Measurements from ENCODE around the gene NTPCR.

NTPCR gene

DNA sequence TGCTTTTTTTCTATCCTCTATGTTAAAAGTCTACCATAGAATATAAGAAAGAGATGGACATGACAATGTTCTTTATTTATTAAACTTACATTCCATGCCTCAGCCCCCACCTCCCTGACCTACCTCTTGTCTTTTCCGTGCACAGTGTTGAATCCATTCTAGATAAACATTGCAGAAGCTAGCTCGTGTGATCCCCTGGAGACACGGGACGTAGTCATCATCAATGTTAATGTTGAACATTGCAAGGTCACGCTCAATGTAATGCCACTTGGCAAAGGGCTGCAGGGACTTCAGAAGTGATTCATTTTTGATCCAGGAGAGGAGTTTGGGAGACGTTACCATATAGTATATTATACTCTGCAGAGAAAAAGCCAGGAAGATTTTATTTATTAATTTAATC, 66.4 kb downstream of the NTPCR start:
- no peak for TF ChIP-seq ZNF274 (IDR thresholded peaks at IDR 0.05; ENCODE audit: low read depth, low read length)
- H3K4me3 ChIP-seq (ENCODE audit: low read length): no peak overlapping the region

DNA sequence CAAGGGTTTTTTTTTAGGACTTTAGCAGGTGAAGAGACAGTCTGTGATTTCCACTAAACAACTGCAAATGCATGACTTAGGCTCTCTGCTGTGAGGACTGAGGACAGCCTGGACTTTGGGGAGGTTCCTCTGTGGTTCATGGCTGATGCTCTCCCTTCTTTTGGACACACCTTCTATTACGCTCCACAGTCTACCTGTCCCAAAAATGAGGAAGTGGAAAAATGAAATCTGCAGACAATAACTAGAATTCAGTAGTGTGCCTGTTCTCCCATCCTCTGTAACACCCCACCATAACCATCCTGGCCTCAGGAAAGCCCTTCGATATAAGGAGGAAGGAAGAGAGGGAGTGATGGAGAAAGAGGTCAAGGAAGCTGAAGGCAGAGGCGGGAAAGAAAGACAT, 68.7 kb downstream of the NTPCR start:
- no peak overlapping the region for H3K4me3 ChIP-seq (ENCODE audit: low read length)
- TF ChIP-seq ZNF274 (IDR thresholded peaks at IDR 0.05; ENCODE audit: low read depth, low read length): no peak

DNA sequence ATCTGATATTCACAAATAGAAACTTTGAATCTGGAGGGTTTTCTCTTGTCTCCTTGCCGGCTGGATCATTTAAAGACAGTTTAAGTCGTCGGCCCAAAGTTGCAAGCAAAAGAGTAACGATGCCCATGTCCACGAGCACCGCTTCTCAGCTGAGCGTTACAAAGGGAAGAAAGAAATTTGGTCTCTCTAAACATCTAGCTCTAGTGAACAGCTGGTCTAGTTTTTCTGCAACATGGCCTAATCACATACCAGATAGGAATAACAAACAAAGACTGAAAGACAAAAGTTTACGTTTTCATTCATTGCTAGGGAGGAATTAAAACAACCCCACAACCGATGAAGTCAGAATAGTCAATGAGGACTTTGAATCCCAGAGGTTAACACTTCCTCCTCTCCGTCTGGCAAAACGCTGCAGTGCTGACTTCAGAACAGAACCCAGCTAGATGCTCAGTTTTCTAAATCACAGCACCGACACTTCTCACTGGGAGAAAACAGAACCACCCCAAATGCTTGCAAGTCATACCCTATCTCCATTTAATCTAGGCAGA, 69.4 kb downstream of the NTPCR start:
- no peak overlapping the region for H3K4me3 ChIP-seq (ENCODE audit: low read length)
- no peak for TF ChIP-seq ZNF274 (IDR thresholded peaks at IDR 0.05; ENCODE audit: low read depth, low read length)

DNA sequence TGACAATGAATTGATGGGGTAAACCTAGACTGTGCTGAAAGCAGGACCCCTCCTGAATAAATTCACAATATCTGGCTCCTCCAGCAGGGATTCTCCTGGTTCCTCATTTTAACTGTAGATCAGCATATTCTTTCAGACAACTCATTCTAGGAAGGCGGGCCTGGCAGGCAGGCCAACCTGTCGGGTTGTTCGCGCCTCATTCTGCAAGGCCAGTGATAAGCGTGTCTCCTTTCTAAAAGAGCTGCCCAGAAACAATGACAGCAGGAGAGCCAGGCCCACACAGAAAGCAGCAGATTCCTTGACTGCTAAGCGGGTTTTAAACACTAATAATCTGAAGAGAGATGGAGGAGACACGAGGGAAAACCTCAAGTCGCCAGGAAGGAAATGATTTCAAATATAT, 70.0 kb downstream of the NTPCR start:
- no peak for TF ChIP-seq ZNF274 (IDR thresholded peaks at IDR 0.05; ENCODE audit: low read depth, low read length)
- H3K4me3 ChIP-seq (ENCODE audit: low read length): no peak overlapping the region

DNA sequence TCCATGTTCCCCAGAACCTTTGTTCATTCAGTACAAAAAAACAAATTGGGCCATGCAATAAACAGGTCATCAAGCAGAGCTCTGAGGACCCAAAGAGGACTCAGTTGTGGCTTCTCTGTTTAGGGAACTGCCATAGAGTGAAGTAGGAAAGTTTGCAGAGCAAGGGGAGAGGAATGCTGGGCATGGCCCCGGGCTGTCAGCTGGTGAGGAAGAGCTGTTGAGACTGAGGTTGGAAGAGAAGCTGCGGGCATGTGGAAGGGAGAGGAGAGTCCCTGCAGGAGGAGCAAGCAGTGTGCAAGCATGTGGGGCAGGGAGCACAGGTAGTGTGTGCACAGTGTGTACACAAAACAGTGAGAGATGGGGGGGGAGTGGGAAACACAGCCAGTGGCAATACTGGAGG, 71.8 kb downstream of the NTPCR start:
- no peak overlapping the region for H3K4me3 ChIP-seq (ENCODE audit: low read length)
- TF ChIP-seq ZNF274 (IDR thresholded peaks at IDR 0.05; ENCODE audit: low read depth, low read length): no peak

DNA sequence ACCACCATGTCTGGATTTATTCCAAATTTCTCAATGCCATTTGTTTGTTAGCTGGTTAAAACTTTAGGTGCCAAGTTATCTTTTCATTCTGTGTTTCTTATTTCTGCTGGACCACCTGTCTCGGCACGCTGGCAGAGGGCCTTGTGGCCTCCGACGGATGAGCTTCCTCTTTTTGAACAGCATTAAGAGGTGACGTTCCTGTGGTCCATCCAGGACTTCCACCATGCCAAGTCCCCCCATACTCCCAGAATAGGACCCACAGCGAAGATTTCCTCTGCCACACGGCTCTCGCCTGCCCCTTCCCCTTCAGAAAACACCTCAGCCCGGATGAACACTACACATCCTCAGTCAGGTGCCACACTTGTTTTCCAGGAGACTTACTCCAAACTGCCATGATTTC, 73.8 kb downstream of the NTPCR start:
- no peak overlapping the region for H3K4me3 ChIP-seq (ENCODE audit: low read length)
- no peak for TF ChIP-seq ZNF274 (IDR thresholded peaks at IDR 0.05; ENCODE audit: low read depth, low read length)

DNA sequence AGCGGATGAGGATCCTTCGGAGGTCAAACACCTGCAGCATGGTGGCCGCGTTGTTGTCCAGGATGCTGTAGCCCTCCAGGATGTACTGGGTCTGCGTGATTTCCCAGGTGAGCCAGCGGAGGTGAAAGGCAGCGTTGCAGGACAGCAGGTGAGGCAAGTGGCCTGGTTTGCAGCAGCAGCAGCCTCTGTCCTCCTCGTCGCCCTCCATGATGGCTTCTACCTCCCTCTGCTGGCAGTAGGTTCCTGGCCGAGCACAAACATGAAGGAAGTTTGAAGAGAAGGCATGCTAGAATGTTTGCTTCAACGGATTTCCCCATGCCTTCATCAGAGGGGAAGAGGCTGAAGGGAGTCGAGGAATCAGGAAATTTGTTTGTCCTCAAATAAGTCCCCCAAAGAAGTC, 74.7 kb downstream of the NTPCR start:
- TF ChIP-seq ZNF274 (IDR thresholded peaks at IDR 0.05; ENCODE audit: low read depth, low read length): no peak
- no peak overlapping the region for H3K4me3 ChIP-seq (ENCODE audit: low read length)

DNA sequence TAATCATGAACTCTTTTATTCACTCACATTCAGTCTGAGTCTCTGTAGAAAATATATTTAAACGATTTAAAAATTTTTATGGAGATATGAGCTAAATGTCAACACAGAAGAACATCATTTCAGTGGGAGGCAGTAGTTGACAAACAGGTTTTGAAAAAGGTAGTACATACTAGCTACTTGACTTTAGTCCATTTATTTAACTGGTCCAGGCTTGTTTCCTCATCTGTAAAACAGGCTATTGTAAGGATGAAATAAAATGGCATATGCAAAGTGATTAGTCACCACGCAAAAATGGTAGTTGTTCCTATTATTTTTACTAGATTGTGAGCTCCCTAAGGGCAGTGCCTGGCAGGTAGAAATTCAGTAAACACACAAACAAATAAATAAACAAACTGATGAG, 75.2 kb downstream of the NTPCR start:
- H3K4me3 ChIP-seq (ENCODE audit: low read length): no peak overlapping the region
- TF ChIP-seq ZNF274 (IDR thresholded peaks at IDR 0.05; ENCODE audit: low read depth, low read length): no peak

DNA sequence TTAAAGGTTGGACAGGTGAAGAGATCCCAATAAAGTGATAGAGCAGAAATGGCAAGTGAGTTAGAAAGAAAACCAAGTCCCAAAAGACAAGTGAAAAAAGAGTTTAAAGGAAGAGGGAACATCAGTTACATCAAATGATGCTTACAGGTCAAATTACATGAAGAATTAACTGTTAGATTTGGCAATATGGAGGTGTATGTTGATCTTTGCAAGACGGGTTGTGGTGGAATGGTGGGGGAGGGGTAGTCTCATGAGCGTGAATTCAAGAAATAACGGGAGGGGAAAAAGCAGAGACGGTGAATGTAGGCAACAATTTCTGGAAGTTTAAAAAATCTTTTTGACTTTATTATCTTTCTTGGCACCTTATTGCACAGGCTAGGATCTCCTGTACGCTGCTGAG, 76.6 kb downstream of the NTPCR start:
- TF ChIP-seq ZNF274 (IDR thresholded peaks at IDR 0.05; ENCODE audit: low read depth, low read length): no peak
- no peak overlapping the region for H3K4me3 ChIP-seq (ENCODE audit: low read length)

DNA sequence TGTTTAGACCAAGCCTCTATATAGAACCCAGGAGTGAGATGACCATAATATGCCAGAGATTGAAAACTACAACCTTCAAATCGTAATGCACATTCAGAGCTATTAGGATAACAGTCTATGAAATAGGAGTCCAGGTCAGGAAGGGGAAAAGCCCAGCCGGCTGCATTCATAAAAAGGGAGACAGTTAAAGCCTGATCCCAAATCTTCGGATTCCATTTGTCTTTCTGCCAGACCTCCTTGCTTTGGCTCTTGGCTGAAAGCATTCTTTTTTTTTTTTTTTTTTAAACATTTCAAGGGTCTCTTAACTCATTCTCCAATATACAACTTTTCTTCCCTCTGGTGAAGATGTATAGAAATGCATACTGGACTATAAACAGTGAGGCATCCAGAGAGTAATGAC, 81.1 kb downstream of the NTPCR start:
- TF ChIP-seq ZNF274 (IDR thresholded peaks at IDR 0.05; ENCODE audit: low read depth, low read length): no peak
- H3K4me3 ChIP-seq (ENCODE audit: low read length): no peak overlapping the region

DNA sequence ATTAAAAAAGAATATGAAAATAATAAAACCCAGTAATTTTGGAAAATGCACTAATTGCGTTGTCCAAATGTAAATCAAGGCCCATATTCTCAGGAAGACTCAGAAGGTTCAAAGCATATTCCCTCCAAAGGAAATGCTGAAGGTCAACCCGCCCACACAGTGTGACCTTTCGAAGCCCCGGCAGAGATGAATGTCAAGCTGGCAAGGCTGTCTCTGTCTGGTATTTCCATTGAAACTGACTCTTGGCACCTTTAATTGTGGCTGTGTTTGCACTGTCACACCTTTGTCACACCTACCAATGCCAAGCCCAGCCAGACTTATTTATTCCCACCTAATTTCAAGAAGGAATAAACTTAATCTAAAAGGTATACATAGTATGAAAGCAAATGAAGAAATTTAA, 82.5 kb downstream of the NTPCR start:
- H3K4me3 ChIP-seq (ENCODE audit: low read length): no peak overlapping the region
- no peak for TF ChIP-seq ZNF274 (IDR thresholded peaks at IDR 0.05; ENCODE audit: low read depth, low read length)

DNA sequence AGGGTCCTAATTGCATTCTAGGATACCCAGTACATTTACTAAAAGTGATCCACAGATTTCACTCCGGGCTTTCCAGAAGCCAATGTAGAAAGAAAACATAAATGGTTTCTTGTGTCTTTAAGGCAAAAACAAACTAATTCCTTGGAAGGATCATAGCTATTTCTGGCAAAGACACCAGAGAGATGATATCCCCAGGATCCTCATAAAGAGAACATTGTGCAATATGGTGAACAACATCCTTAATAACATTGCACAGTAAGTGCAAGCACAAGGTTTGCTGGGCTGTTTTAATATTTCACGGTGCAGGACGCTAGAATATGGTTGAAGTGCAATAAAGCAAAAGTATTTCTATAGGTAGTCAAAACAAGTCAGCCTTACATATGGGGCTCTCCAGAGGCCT, 83.0 kb downstream of the NTPCR start:
- no peak overlapping the region for H3K4me3 ChIP-seq (ENCODE audit: low read length)
- TF ChIP-seq ZNF274 (IDR thresholded peaks at IDR 0.05; ENCODE audit: low read depth, low read length): no peak
